Measurements from ENCODE around the gene EPB41L1.

EPB41L1 gene

DNA sequence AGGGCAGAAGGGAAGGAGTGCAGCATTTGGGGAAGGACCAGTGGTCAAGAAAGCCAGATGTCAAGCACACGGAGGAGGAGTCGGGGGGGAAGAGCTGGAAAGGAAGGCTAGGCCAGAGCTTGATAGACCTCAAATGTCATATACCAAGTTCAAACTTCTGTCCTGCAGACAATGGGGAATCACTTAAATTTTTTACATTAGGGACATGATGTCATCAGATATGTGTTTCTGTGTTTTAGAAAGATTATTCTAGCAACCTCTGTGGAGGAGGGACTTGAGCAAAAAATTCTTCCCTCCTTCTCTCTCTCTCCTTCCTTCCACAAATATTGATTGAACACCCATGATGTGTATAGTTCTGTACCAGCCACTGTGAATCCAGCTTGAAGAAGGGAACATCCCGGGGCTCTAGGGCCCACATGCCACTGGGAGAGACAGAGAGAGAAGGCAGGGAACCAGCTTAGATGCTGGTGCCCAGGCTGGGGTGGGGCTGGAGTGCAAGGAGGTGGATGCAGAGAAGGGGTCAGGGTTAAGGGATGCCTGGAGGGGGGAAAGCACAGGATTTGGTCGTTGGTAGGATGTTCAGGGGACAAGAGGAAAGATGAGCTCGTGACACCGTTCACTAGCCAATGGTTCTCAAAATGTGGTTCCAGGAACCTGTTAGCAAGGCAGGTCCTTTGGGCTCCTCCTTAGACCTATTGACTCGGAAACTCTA lies 61.9 kb downstream of the EPB41L1 start:
- TF ChIP-seq, protein P1, sequence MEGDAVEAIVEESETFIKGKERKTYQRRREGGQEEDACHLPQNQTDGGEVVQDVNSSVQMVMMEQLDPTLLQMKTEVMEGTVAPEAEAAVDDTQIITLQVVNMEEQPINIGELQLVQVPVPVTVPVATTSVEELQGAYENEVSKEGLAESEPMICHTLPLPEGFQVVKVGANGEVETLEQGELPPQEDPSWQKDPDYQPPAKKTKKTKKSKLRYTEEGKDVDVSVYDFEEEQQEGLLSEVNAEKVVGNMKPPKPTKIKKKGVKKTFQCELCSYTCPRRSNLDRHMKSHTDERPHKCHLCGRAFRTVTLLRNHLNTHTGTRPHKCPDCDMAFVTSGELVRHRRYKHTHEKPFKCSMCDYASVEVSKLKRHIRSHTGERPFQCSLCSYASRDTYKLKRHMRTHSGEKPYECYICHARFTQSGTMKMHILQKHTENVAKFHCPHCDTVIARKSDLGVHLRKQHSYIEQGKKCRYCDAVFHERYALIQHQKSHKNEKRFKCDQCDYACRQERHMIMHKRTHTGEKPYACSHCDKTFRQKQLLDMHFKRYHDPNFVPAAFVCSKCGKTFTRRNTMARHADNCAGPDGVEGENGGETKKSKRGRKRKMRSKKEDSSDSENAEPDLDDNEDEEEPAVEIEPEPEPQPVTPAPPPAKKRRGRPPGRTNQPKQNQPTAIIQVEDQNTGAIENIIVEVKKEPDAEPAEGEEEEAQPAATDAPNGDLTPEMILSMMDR (conservative IDR thresholded peaks at IDR 0.05): no peak
- TF ChIP-seq ZFX (IDR thresholded peaks at IDR 0.05): no peak
- no peak overlapping the region for H3K27ac ChIP-seq

DNA sequence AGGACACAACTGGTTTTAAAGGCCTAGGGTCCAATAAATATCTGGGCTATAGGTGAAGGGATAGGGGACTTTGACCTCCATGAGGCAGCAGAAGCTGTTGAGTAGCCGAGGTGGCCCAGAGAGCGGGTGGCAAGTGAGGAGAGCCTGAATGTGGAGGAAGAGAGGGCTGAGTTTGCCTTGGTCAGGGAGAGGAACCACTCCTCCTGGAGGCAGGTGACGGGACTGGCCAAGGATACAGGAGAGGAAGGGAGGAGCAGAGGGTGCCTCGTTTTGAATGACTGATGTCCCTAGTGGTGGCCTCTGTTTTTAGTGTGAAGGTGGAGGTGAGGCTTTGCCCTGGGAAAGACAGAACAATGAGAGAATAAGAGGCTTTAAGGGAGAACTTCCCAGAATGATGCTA lies 62.7 kb downstream of the EPB41L1 start:
- TF ChIP-seq ZFX (IDR thresholded peaks at IDR 0.05): no peak
- TF ChIP-seq, protein P1 (conservative IDR thresholded peaks at IDR 0.05): no peak; the same call in 1 of the 2 replicates

GRCh38 chr20:36218380-36219064 lies 64.0 kb downstream of the EPB41L1 start:
- no peak for TF ChIP-seq ZFX (IDR thresholded peaks at IDR 0.05)
- TF ChIP-seq, protein P1 (conservative IDR thresholded peaks at IDR 0.05): no peak
- no peak overlapping the region for H3K27ac ChIP-seq

More for the DNA sequence above, 62.7 kb downstream of the EPB41L1 start:
- H3K27ac ChIP-seq: no peak overlapping the region

GRCh38 chr20:36219671-36220220 lies 65.2 kb downstream of the EPB41L1 start:
- no peak overlapping the region for H3K27ac ChIP-seq
- TF ChIP-seq, protein P1 (conservative IDR thresholded peaks at IDR 0.05): no peak

DNA sequence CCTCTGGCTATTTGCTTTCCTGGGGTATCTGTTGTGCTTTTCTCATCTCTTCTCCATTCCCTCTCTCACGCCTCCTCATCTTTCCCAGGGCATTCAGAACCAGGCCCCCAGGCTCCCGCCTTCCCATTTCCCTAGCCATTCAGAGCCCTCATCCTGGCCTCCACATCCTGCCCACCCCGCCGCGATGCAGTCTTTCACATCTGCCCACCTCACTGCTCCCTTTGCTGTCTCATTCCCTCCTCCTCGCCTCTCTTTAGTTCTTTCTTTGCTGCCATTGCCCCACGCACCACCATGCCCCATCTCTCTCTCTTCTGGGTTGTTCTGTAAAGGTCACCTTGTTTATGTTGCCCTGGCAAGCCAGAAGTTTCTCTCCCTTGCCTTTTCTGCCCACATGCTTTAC lies 71.1 kb downstream of the EPB41L1 start:
- TF ChIP-seq, protein P1 (conservative IDR thresholded peaks at IDR 0.05): no peak
- no peak for TF ChIP-seq ZFX (IDR thresholded peaks at IDR 0.05)
- H3K27ac ChIP-seq: no peak overlapping the region

DNA sequence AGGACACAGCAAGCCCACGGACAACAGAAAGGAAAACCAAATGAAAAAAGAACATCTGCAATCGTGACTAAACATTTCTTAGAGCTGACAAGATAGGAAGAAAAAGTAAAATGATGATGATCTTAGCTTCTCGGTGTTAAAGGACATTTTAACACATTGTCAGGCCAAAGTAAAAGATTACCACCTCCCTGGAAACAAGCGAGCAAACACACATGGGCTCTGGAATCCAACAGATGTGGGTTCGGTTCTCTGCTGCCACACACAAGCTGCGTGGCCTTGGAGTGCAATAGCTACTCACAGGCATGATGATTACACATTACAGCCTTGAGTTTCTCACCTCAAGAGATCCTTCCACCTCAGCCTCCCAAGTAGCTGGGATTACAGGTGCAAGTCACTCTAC lies 74.2 kb downstream of the EPB41L1 start:
- no peak overlapping the region for H3K27ac ChIP-seq
- TF ChIP-seq ZFX (IDR thresholded peaks at IDR 0.05): no peak
- TF ChIP-seq, protein P1 (conservative IDR thresholded peaks at IDR 0.05): no peak

GRCh38 chr20:36230019-36230418 lies 75.5 kb downstream of the EPB41L1 start:
- TF ChIP-seq, protein P1 (conservative IDR thresholded peaks at IDR 0.05): no peak
- TF ChIP-seq ZFX (IDR thresholded peaks at IDR 0.05): no peak
- no peak overlapping the region for H3K27ac ChIP-seq
